Measurements from ENCODE around the gene CNOT6.

CNOT6 gene

GRCh38 chr5:180589771-180590542 is 95.8 kb downstream of the CNOT6 start:
- H3K36me3 ChIP-seq (ENCODE audit: insufficient read depth, low read length) = no peaks in the 10 kb centered on the region
- H3K9me3 ChIP-seq (ENCODE audit: control insufficient read depth, insufficient read depth, low read length) = no peaks in the 10 kb centered on the region
- H3K4me1 ChIP-seq (ENCODE audit: insufficient read depth, low read length) = no peaks in the 10 kb centered on the region
- peak overlapping the region; percentile 47; the same call in 1 of the 2 replicates for H3K9ac ChIP-seq (ENCODE audit: low read depth, low read length)

DNA sequence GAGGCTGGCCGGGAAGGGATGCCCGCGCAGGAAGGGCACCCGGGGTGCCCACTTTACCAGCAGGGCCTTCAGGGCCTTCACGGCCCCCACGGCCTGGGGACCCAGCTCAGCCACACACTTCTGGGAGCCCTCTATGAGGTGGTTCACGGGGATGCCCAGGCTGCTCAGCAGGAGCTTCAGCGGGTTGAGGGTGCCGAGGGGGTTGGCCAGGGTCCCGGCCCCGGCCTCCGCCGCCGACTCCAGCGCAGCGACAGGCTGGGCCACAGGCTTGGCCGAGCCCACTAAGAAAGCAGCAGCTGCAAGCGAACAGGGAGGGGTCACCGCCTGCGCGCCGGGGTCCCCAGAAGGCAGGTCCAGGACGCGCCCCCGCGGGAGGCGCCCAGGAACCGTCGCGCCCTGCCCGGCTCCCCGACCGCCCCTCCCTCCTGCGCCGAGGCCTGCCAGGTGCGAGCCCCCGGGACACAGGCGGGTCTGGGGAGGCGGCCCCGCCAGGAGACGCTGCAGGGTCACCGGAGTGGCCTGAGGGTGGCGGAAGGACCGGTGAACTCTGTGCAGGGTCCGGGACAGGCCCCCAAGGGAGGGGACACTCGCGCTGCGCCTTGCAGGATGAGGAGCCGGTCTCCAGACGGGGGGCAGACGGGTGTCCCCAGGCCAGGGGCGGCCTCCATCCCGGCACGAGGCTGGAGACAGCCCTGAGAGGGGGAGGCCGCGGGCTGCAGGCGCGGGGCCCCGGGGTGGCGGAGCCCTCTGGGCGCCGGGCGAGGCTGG is 96.5 kb downstream of the CNOT6 start:
- no peaks in the 10 kb centered on the region for H3K9me3 ChIP-seq (ENCODE audit: control insufficient read depth, insufficient read depth, low read length)
- no peaks in the 10 kb centered on the region for H3K36me3 ChIP-seq (ENCODE audit: insufficient read depth, low read length)
- peak overlapping the region; percentile 47 for H3K9ac ChIP-seq (ENCODE audit: low read depth, low read length)
- H3K4me1 ChIP-seq (ENCODE audit: insufficient read depth, low read length) = no peaks in the 10 kb centered on the region

GRCh38 chr5:180591311-180591887 is 97.2 kb downstream of the CNOT6 start, which contains the start of gene SCGB3A1:
Gene SCGB3A1, minus strand, starts transcription at chr5:180591499. Its CDS starts 37 bp downstream, at chr5:180591462.
- no peaks in the 10 kb centered on the region for H3K9me3 ChIP-seq (ENCODE audit: control insufficient read depth, insufficient read depth, low read length)
- H3K4me1 ChIP-seq (ENCODE audit: insufficient read depth, low read length) = no peaks in the 10 kb centered on the region
- peak within 1 kb of the TSS; percentile 47 for H3K9ac ChIP-seq (ENCODE audit: low read depth, low read length)
- H3K36me3 ChIP-seq (ENCODE audit: insufficient read depth, low read length) = no peaks in the 10 kb centered on the region

DNA sequence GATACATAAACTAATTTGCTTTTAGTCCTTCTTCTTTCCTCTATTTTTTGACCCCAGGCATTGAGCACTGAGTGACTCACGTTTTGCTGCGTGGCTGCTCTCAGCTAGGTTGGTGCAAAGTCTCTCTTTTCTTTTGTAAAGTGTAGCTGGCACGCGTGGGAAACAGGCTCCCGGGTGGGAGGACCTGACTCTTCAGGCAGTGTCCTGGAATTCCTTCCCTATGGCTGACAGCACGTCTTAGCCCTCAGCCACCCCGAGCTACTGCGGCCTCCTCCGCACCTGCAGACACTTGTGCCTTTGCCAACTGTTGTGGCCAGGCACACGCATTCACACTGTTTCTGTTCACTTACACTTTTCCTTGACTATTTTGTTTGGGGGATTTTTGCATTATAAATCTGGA is 98.0 kb downstream of the CNOT6 start:
- no peaks in the 10 kb centered on the region for H3K4me1 ChIP-seq (ENCODE audit: insufficient read depth, low read length)
- no peaks in the 10 kb centered on the region for H3K9me3 ChIP-seq (ENCODE audit: control insufficient read depth, insufficient read depth, low read length)
- no peak overlapping the region for H3K9ac ChIP-seq (ENCODE audit: low read depth, low read length)
- no peaks in the 10 kb centered on the region for H3K36me3 ChIP-seq (ENCODE audit: insufficient read depth, low read length)

- no peaks in the 10 kb centered on the region for H3K9me3 ChIP-seq (ENCODE audit: control insufficient read depth, insufficient read depth, low read length)
- no peaks in the 10 kb centered on the region for H3K4me1 ChIP-seq (ENCODE audit: insufficient read depth, low read length)
- no peaks in the 10 kb centered on the region for H3K36me3 ChIP-seq (ENCODE audit: insufficient read depth, low read length)
- no peak overlapping the region for H3K9ac ChIP-seq (ENCODE audit: low read depth, low read length)
These were observed 99.4 kb downstream of the CNOT6 start for GRCh38 chr5:180593446-180594206.

DNA sequence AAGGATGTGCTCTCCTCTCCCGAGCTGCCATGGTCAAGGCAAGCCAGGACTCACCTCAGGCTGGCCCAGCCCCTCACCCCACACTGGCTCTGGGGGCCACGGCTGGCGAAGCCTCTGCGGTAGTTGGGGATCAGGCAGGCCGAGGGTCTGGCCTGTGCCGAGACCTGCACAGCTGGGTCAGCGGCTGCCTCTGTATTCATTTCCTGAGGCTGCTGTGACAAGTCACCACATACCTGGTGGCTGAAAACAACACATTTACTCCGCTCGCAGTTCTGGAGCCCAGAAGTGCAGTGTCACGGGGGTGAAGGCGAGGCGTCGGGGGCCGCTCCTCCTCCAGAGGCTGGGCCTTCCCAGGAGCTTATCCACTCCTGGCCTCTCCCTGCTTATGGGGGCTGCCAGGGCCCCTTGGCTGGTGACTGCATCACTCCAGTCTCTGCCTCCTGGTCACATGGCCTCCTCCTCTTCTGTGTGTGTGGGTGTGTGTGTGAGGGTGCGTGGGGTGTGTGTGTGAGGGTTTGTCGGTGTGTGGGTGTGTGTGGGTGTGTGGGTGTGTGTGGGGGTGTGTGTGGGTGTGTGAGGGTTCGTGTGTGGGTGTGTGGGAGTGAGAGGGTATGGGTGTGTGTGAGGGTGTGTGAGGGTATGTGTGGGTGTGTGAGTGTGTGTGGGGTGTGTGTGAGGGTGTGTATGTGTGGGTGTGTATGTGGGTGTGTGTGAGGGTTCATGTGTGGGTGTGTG is 100.3 kb downstream of the CNOT6 start:
- Histone ChIP-seq H3K9me3 (ENCODE audit: control insufficient read depth, insufficient read depth, low read length) (no peaks in the 10 kb centered on the region), H3K4me1 (ENCODE audit: insufficient read depth, low read length) (no peaks in the 10 kb centered on the region), H3K36me3 (ENCODE audit: insufficient read depth, low read length) (no peaks in the 10 kb centered on the region), H3K9ac (ENCODE audit: low read depth, low read length) (no peak overlapping the region)

- no peaks in the 10 kb centered on the region for H3K4me1 ChIP-seq (ENCODE audit: insufficient read depth, low read length)
- H3K9me3 ChIP-seq (ENCODE audit: control insufficient read depth, insufficient read depth, low read length) = no peaks in the 10 kb centered on the region
- H3K9ac ChIP-seq (ENCODE audit: low read depth, low read length) = no peak overlapping the region
- H3K36me3 ChIP-seq (ENCODE audit: insufficient read depth, low read length) = no peaks in the 10 kb centered on the region
These were observed 100.8 kb downstream of the CNOT6 start for GRCh38 chr5:180595046-180595379.

GRCh38 chr5:180595381-180596114 is 101.4 kb downstream of the CNOT6 start:
- Histone ChIP-seq H3K36me3 (ENCODE audit: insufficient read depth, low read length) (no peaks in the 10 kb centered on the region), H3K9ac (ENCODE audit: low read depth, low read length) (no peak overlapping the region), H3K9me3 (ENCODE audit: control insufficient read depth, insufficient read depth, low read length) (no peaks in the 10 kb centered on the region), H3K4me1 (ENCODE audit: insufficient read depth, low read length) (no peaks in the 10 kb centered on the region)

- no peaks in the 10 kb centered on the region for H3K4me1 ChIP-seq (ENCODE audit: insufficient read depth, low read length)
- H3K36me3 ChIP-seq (ENCODE audit: insufficient read depth, low read length) = no peaks in the 10 kb centered on the region; the same call in 1 of the 2 replicates
- H3K9ac ChIP-seq (ENCODE audit: low read depth, low read length) = no peak overlapping the region
- H3K9me3 ChIP-seq (ENCODE audit: control insufficient read depth, insufficient read depth, low read length) = no peaks in the 10 kb centered on the region
These were observed 102.0 kb downstream of the CNOT6 start for GRCh38 chr5:180596115-180596667.

GRCh38 chr5:180596668-180597231 is 102.6 kb downstream of the CNOT6 start:
- Histone ChIP-seq H3K9ac (ENCODE audit: low read depth, low read length) (no peak overlapping the region), H3K9me3 (ENCODE audit: control insufficient read depth, insufficient read depth, low read length) (no peaks in the 10 kb centered on the region)

DNA sequence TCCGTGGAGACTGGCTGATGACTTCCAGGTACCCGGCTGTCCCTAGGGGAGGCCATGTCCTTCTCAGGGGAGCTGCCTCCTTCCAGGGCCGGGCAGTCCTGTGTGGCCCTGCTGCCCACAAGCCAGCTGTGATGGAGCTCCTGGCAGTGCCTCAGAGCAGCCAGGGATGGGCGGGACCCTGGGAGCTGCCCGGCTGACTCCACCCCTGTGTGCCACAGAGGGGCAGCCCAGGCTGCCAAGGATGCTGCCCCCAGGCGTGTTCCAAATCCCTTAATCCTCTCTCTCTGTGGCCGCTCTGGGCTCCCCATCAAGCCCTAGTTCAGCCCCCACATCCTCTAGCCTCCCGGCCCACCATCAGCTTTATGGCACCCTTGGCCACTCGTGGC is 104.1 kb downstream of the CNOT6 start:
- Histone ChIP-seq H3K9ac (ENCODE audit: low read depth, low read length) (no peak overlapping the region), H3K36me3 (ENCODE audit: insufficient read depth, low read length) (no peaks in the 10 kb centered on the region; the same call in 1 of the 2 replicates)

More at GRCh38 chr5:180596668-180597231, 102.6 kb downstream of the CNOT6 start:
- H3K36me3 ChIP-seq (ENCODE audit: insufficient read depth, low read length) = no peaks in the 10 kb centered on the region; the same call in 1 of the 2 replicates
- H3K4me1 ChIP-seq (ENCODE audit: insufficient read depth, low read length) = no peaks in the 10 kb centered on the region

DNA sequence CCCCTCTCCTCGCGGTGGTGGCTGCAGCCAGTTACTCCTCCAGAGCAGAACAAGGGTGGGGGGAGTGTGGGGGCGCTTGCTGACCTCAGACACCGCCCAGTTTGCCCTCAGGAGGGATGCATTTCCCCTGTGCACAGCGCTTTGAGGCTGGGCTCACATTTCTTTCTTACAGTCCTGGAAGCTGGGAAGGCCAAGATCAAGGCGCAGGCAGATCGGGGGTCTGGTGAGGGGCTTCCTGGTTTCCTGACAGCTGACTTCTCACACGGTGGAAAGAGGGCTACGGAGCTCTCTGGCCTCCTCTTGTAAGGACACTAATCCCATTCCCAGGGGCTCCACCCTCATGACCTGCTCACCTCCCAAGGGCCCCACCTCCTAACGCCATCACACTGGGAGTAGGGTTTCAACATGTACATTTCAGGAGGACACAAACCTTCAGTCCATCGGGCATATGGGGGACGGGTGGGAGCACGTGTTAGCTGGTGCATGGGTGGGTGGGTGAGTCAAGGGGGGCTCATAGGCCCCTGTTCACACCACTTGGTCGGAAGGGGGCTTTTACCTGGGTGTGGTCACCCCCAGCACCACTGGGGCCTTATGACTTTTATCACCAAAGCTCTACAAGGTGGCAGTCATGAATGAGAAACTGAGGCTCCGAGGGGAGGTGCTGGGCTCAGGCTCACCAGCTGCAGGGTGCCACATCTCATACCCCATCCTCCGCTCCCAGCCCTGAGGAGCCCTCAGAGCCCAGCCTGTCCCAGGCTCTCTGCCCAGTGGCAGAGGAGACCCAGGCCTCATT is 104.8 kb downstream of the CNOT6 start:
- no peaks in the 10 kb centered on the region for H3K4me1 ChIP-seq (ENCODE audit: insufficient read depth, low read length)
- no peak overlapping the region for H3K9ac ChIP-seq (ENCODE audit: low read depth, low read length)
- H3K36me3 ChIP-seq (ENCODE audit: insufficient read depth, low read length) = no peaks in the 10 kb centered on the region; the same call in 1 of the 2 replicates
- H3K9me3 ChIP-seq (ENCODE audit: control insufficient read depth, insufficient read depth, low read length) = no peaks in the 10 kb centered on the region

More for the DNA sequence above, 104.1 kb downstream of the CNOT6 start:
- no peaks in the 10 kb centered on the region for H3K4me1 ChIP-seq (ENCODE audit: insufficient read depth, low read length)
- H3K9me3 ChIP-seq (ENCODE audit: control insufficient read depth, insufficient read depth, low read length) = no peaks in the 10 kb centered on the region

Data from ES-I3 (cell line).